Measurements from ENCODE around the gene HELQ. TPM values are rescaled to one million over a fixed set of nuclear protein-coding genes. Genes with fewer than 3 reads are reported as not detected.
A peak's percentile ranks its signal among the peaks of the same experiment; 100 is the strongest.

The HELQ gene
- total and polyA plus RNA-seq, 2 of the 13 experiments (the other 11 are each of a cell fraction or from before 2014, with no cell fraction given): 6.6 to 10.8 TPM

- TF ChIP-seq HNF4G (IDR thresholded peaks at IDR 0.05; ENCODE audit: borderline replicate concordance, low read depth, low read length) (no peak), HNF4G (CRISPR knock-in tag; IDR thresholded peaks at IDR 0.05; ENCODE audit: borderline replicate concordance, low read depth) (peak; percentile 50; the same call in 1 of the 2 replicates), MXI1 (IDR thresholded peaks at IDR 0.05; ENCODE audit: borderline replicate concordance, low read depth, low read length) (peak; percentile 83; the same call in 2 of the 3 replicates), ZSCAN25 (CRISPR knock-in tag; IDR thresholded peaks at IDR 0.05) (no peak), ZBTB20 (CRISPR knock-in tag; IDR thresholded peaks at IDR 0.05; ENCODE audit: borderline replicate concordance, low read depth) (peak; percentile 36; the same call in 1 of the 2 replicates), ZNF776 (CRISPR knock-in tag; IDR thresholded peaks at IDR 0.05) (no peak), HNF1A (IDR thresholded peaks at IDR 0.05; ENCODE audit: low read depth) (peak; percentile 53; the same call in 1 of the 2 replicates), HNF1A (CRISPR knock-in tag; IDR thresholded peaks at IDR 0.05; ENCODE audit: borderline replicate concordance) (0 out of 2 replicates have a peak, but pooled peaks have one; percentile 60), ZNF225 (CRISPR knock-in tag; IDR thresholded peaks at IDR 0.05) (peak; percentile 91; the same call in 1 of the 2 replicates), PCBP1 (IDR thresholded peaks at IDR 0.05; ENCODE audit: borderline replicate concordance, low read depth, low read length) (0 out of 2 replicates have a peak, but pooled peaks have one; percentile 16), ZMYM4 (CRISPR knock-in tag; IDR thresholded peaks at IDR 0.05) (peak; percentile 99), SKIL (CRISPR knock-in tag; IDR thresholded peaks at IDR 0.05; ENCODE audit: borderline replicate concordance) (no peak)
- TF ChIP-seq, protein P1, sequence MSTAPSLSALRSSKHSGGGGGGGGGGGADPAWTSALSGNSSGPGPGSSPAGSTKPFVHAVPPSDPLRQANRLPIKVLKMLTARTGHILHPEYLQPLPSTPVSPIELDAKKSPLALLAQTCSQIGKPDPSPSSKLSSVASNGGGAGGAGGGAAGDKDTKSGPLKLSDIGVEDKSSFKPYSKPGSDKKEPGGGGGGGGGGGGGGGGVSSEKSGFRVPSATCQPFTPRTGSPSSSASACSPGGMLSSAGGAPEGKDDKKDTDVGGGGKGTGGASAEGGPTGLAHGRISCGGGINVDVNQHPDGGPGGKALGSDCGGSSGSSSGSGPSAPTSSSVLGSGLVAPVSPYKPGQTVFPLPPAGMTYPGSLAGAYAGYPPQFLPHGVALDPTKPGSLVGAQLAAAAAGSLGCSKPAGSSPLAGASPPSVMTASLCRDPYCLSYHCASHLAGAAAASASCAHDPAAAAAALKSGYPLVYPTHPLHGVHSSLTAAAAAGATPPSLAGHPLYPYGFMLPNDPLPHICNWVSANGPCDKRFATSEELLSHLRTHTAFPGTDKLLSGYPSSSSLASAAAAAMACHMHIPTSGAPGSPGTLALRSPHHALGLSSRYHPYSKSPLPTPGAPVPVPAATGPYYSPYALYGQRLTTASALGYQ (CRISPR knock-in tag; IDR thresholded peaks at IDR 0.05): peak; percentile 75
- TF ChIP-seq, protein P2, sequence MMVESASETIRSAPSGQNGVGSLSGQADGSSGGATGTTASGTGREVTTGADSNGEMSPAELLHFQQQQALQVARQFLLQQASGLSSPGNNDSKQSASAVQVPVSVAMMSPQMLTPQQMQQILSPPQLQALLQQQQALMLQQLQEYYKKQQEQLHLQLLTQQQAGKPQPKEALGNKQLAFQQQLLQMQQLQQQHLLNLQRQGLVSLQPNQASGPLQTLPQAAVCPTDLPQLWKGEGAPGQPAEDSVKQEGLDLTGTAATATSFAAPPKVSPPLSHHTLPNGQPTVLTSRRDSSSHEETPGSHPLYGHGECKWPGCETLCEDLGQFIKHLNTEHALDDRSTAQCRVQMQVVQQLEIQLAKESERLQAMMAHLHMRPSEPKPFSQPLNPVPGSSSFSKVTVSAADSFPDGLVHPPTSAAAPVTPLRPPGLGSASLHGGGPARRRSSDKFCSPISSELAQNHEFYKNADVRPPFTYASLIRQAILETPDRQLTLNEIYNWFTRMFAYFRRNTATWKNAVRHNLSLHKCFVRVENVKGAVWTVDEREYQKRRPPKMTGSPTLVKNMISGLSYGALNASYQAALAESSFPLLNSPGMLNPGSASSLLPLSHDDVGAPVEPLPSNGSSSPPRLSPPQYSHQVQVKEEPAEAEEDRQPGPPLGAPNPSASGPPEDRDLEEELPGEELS (CRISPR knock-in tag; IDR thresholded peaks at IDR 0.05): peak; percentile 67
- TF ChIP-seq, protein P3, sequence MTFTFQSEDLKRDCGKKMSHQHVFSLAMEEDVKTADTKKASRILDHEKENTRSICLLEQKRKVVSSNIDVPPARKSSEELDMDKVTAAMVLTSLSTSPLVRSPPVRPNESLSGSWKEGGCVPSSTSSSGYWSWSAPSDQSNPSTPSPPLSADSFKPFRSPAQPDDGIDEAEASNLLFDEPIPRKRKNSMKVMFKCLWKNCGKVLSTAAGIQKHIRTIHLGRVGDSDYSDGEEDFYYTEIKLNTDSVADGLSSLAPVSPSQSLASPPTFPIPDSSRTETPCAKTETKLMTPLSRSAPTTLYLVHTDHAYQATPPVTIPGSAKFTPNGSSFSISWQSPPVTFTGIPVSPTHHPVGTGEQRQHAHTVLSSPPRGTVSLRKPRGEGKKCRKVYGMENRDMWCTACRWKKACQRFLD (CRISPR knock-in tag; IDR thresholded peaks at IDR 0.05; ENCODE audit: borderline replicate concordance): peak; percentile 37; the same call in 1 of the 2 replicates
Observed at GRCh38 chr4:83455281-83456183, at the start of gene HELQ, which contains the start of gene MRPS18C (continued).
